AG10803 (cell line): ENCODE data around the gene BLNK.

Source experiments
- DNase-seq: peaks from one replicate; pipeline ENCODE4 v3.0.0; 2010; ENCODE audit warnings: low read depth
- H3K4me3 ChIP-seq: 2 replicates; pipeline ENCODE4 v1.5.1; 2011; ENCODE audit warnings: mild to moderate bottlenecking, low read length, control low read depth
- CTCF ChIP-seq: conservative IDR thresholded peaks from 2 replicates; pipeline ENCODE4 v1.5.1; 2011; ENCODE audit warnings: mild to moderate bottlenecking, low read length, control low read depth, inconsistent platforms

Gene BLNK

GRCh38 chr10:96188916-96189315 is 82.5 kb downstream of the BLNK start:
- DNase-seq, result peak; percentile 49
- H3K4me3 ChIP-seq, result no peak overlapping the region
- no peak for TF ChIP-seq CTCF

GRCh38 chr10:96188421-96188820 is 82.9 kb downstream of the BLNK start:
- TF ChIP-seq CTCF, result no peak
- no peak overlapping the region for H3K4me3 ChIP-seq
- DNase-seq, result peak; percentile 16

GRCh38 chr10:96176985-96177384 is 94.4 kb downstream of the BLNK start:
- H3K4me3 ChIP-seq, result no peak overlapping the region
- DNase-seq, result no peak
- TF ChIP-seq CTCF, result no peak

GRCh38 chr10:96172666-96173065 is 98.7 kb downstream of the BLNK start:
- H3K4me3 ChIP-seq, result no peak overlapping the region
- TF ChIP-seq CTCF, result no peak
- no peak for DNase-seq

- TF ChIP-seq CTCF, result no peak
- no peak for DNase-seq
- H3K4me3 ChIP-seq, result no peak overlapping the region
Measured at GRCh38 chr10:96170230-96170629, 101.1 kb downstream of the BLNK start.

GRCh38 chr10:96168546-96168945 is 102.8 kb downstream of the BLNK start:
- DNase-seq, result no peak
- no peak overlapping the region for H3K4me3 ChIP-seq
- no peak for TF ChIP-seq CTCF

- no peak for DNase-seq
- no peak overlapping the region for H3K4me3 ChIP-seq
- TF ChIP-seq CTCF, result no peak
Measured at GRCh38 chr10:96165726-96166125, 105.6 kb downstream of the BLNK start.
